Measurements from ENCODE around the gene FBXW4.

DNA sequence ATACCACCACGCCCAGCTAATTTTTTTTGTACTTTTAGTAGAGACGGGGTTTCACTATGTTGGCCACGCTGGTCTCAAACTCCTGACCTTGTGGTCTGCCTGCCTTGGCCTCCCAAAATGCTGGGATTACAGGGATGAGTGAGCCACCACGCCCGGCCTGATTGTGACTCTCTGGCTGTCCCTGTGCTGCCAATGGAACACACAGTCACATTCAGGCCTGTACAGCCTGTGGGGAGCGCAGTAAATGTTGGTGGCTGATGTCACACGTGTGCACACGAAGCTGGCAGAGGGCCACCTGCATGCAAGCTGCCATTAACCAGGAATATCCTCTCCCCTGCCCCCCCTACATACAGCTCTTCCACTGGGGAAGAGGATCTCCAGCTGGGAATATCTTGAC, 129.0 kb downstream of the FBXW4 start:
- TF ChIP-seq RAD21 (IDR thresholded peaks at IDR 0.05; ENCODE audit: low read depth) (no peak), ZBTB7A (IDR thresholded peaks at IDR 0.05; ENCODE audit: low read depth) (no peak), TEAD4 (IDR thresholded peaks at IDR 0.05) (no peak), NFIC (IDR thresholded peaks at IDR 0.05) (no peak), YY1 (IDR thresholded peaks at IDR 0.05; ENCODE audit: low read depth) (no peak), MAX (IDR thresholded peaks at IDR 0.05) (no peak), FOXM1 (IDR thresholded peaks at IDR 0.05; ENCODE audit: borderline replicate concordance, low read depth) (no peak), EGR1 (IDR thresholded peaks at IDR 0.05) (no peak), CEBPB (IDR thresholded peaks at IDR 0.05) (no peak), EP300 (IDR thresholded peaks at IDR 0.05; ENCODE audit: borderline replicate concordance) (no peak), TCF12 (IDR thresholded peaks at IDR 0.05; ENCODE audit: low read depth) (no peak)
- TF ChIP-seq, protein P1, sequence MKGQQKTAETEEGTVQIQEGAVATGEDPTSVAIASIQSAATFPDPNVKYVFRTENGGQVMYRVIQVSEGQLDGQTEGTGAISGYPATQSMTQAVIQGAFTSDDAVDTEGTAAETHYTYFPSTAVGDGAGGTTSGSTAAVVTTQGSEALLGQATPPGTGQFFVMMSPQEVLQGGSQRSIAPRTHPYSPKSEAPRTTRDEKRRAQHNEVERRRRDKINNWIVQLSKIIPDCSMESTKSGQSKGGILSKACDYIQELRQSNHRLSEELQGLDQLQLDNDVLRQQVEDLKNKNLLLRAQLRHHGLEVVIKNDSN (IDR thresholded peaks at IDR 0.05): no peak
- TF ChIP-seq, protein P2, sequence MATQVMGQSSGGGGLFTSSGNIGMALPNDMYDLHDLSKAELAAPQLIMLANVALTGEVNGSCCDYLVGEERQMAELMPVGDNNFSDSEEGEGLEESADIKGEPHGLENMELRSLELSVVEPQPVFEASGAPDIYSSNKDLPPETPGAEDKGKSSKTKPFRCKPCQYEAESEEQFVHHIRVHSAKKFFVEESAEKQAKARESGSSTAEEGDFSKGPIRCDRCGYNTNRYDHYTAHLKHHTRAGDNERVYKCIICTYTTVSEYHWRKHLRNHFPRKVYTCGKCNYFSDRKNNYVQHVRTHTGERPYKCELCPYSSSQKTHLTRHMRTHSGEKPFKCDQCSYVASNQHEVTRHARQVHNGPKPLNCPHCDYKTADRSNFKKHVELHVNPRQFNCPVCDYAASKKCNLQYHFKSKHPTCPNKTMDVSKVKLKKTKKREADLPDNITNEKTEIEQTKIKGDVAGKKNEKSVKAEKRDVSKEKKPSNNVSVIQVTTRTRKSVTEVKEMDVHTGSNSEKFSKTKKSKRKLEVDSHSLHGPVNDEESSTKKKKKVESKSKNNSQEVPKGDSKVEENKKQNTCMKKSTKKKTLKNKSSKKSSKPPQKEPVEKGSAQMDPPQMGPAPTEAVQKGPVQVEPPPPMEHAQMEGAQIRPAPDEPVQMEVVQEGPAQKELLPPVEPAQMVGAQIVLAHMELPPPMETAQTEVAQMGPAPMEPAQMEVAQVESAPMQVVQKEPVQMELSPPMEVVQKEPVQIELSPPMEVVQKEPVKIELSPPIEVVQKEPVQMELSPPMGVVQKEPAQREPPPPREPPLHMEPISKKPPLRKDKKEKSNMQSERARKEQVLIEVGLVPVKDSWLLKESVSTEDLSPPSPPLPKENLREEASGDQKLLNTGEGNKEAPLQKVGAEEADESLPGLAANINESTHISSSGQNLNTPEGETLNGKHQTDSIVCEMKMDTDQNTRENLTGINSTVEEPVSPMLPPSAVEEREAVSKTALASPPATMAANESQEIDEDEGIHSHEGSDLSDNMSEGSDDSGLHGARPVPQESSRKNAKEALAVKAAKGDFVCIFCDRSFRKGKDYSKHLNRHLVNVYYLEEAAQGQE (IDR thresholded peaks at IDR 0.05; ENCODE audit: low read depth): no peak
